Mesenchymal stem cell (in vitro differentiated cells and primary cell): ENCODE measurements around the gene CMYA5.
"Not testable (repeated sequence)": the region's sequence is repeated elsewhere in the genome, so short reads cannot be mapped to it uniquely, and the experiment has no call there.

ENCODE experiments used
- DNase-seq: peaks from one replicate; pipeline ENCODE4 v3.0.0-alpha.2; 2013
- H2AFZ ChIP-seq: one replicate; pipeline ENCODE4 v1.6.1; 2013; ENCODE audit warnings: low read depth, mild to moderate bottlenecking, control low read depth, inconsistent platforms, low read length, moderate library complexity
- H2AK5ac ChIP-seq: 2 replicates; pipeline ENCODE4 v1.6.1; 2013; ENCODE audit warnings: low read length, moderate library complexity, mild to moderate bottlenecking, inconsistent platforms; ENCODE audit not compliant: severe bottlenecking
- H2BK120ac ChIP-seq: one replicate; pipeline ENCODE4 v1.6.1; 2013; ENCODE audit warnings: low read depth, mild to moderate bottlenecking, inconsistent platforms, low read length, moderate library complexity
- H2BK12ac ChIP-seq, 2 experiments: one replicate each; pipeline ENCODE4 v1.6.1; 2013; ENCODE audit warnings: inconsistent platforms in 2 of 2, low read length in 2 of 2, mild to moderate bottlenecking in 2 of 2, moderate library complexity in 2 of 2, control low read depth in 1 of 2
- H2BK15ac ChIP-seq: one replicate; pipeline ENCODE4 v1.6.1; 2013; ENCODE audit warnings: mild to moderate bottlenecking, low read depth, inconsistent platforms; ENCODE audit not compliant: poor library complexity, severe bottlenecking
- H2BK5ac ChIP-seq: 2 replicates; pipeline ENCODE4 v1.6.1; 2013; ENCODE audit warnings: low read depth, mild to moderate bottlenecking, low read length, control low read depth, inconsistent platforms; ENCODE audit not compliant: poor library complexity, severe bottlenecking
- H3K14ac ChIP-seq, 2 experiments: one replicate each; pipeline ENCODE4 v1.6.1; 2013; ENCODE audit warnings: inconsistent platforms in 2 of 2, low read length in 2 of 2, control low read depth in 1 of 2, mild to moderate bottlenecking in 1 of 2, moderate library complexity in 1 of 2
- H3K18ac ChIP-seq, 2 experiments: one replicate each; pipeline ENCODE4 v1.6.1; 2013; ENCODE audit warnings: inconsistent platforms in 2 of 2, low read length in 2 of 2, control low read depth in 1 of 2, low read depth in 1 of 2, mild to moderate bottlenecking in 1 of 2
- H3K23ac ChIP-seq, 2 experiments: one replicate each; pipeline ENCODE4 v1.6.1; 2013; ENCODE audit warnings: inconsistent platforms in 2 of 2, low read length in 2 of 2, mild to moderate bottlenecking in 2 of 2, moderate library complexity in 2 of 2, control low read depth in 1 of 2
- H3K27ac ChIP-seq: 2 replicates; pipeline ENCODE4 v1.5.1; 2013; ENCODE audit warnings: mild to moderate bottlenecking, moderate library complexity, low read length, control low read depth, inconsistent platforms; ENCODE audit not compliant: poor library complexity, severe bottlenecking
- H3K27me3 ChIP-seq, 2 experiments: 2 replicates each; pipeline versions ENCODE4 v1.6.1 to v1.7.0; 2013; ENCODE audit warnings: low read length in 2 of 2, mild to moderate bottlenecking in 2 of 2, moderate library complexity in 2 of 2, control low read depth in 1 of 2, inconsistent platforms in 1 of 2; ENCODE audit not compliant: control insufficient read depth in 1 of 2, insufficient read depth in 1 of 2
- H3K36me3 ChIP-seq, 2 experiments: 2 replicates each; pipeline versions ENCODE4 v1.6.1 to v1.7.0; 2013; ENCODE audit warnings: low read length in 2 of 2, control low read depth in 1 of 2, inconsistent platforms in 1 of 2, low read depth in 1 of 2, mild to moderate bottlenecking in 1 of 2; ENCODE audit not compliant: insufficient read depth in 2 of 2, control insufficient read depth in 1 of 2
- H3K4ac ChIP-seq, 2 experiments: one replicate each; pipeline ENCODE4 v1.6.1; 2013; ENCODE audit warnings: inconsistent platforms in 2 of 2, low read length in 2 of 2, mild to moderate bottlenecking in 2 of 2, moderate library complexity in 2 of 2, control low read depth in 1 of 2, low read depth in 1 of 2
- H3K4me1 ChIP-seq: 2 replicates; pipeline ENCODE4 v1.6.1; 2013; ENCODE audit warnings: low read depth, low read length, control low read depth; ENCODE audit not compliant: control insufficient read depth, insufficient read depth
- H3K4me2 ChIP-seq: 2 replicates; pipeline ENCODE4 v1.6.1; 2013; ENCODE audit warnings: low read length, mild to moderate bottlenecking, inconsistent platforms; ENCODE audit not compliant: poor library complexity, severe bottlenecking
- H3K4me3 ChIP-seq, 2 experiments: 2 replicates each; pipeline versions ENCODE4 v1.5.1 to v1.7.0; 2013; ENCODE audit warnings: low read length in 2 of 2, mild to moderate bottlenecking in 2 of 2, control low read depth in 1 of 2, low read depth in 1 of 2; ENCODE audit not compliant: insufficient read depth in 1 of 2
- H3K79me1 ChIP-seq: replicated peaks from 2 replicates; pipeline ENCODE4 v1.6.1; 2013; ENCODE audit warnings: mild to moderate bottlenecking, control low read depth, low read length, inconsistent platforms; ENCODE audit not compliant: poor library complexity, severe bottlenecking
- H3K9ac ChIP-seq: 2 replicates; pipeline ENCODE4 v1.7.0; 2013; ENCODE audit warnings: mild to moderate bottlenecking, low read length, moderate library complexity
- H3K9me3 ChIP-seq: 2 replicates; pipeline ENCODE4 v1.7.0; 2013; ENCODE audit warnings: mild to moderate bottlenecking, low read length; ENCODE audit not compliant: control insufficient read depth
- H4K8ac ChIP-seq: one replicate; pipeline ENCODE4 v1.6.1; 2013; ENCODE audit warnings: inconsistent platforms, mild to moderate bottlenecking, low read length, moderate library complexity
- H4K91ac ChIP-seq: one replicate; pipeline ENCODE4 v1.6.1; 2013; ENCODE audit warnings: mild to moderate bottlenecking, low read length, inconsistent platforms
- WGBS: methylation state at CpG from one replicate; pipeline ENCODE4 v1.1.7; 2013; ENCODE audit warnings: mixed read lengths; 5-methylcytosine and 5-hydroxymethylcytosine counted together

The CMYA5 gene

DNA sequence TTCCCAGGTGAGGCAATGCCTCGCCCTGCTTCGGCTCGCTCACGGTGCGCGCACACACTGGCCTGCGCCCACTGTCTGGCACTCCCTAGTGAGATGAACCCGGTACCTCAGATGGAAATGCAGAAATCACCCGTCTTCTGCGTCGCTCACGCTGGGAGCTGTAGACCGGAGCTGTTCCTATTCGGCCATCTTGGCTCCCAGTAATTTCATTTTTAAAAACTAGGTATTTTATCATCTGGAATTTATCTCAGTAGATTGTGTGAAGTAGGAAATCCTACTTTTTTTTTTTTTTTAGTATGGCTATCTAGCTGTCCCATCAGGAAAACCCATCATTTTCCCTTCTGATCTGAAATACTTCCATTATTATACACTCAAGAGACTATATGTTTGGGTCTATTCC, 95.1 kb downstream of the CMYA5 start:
- H3K4me2 ChIP-seq, H2BK12ac ChIP-seq, H2AK5ac ChIP-seq, H2BK120ac ChIP-seq, H3K9ac ChIP-seq, H3K27me3 ChIP-seq, H4K8ac ChIP-seq, H3K18ac ChIP-seq, H3K14ac ChIP-seq, DNase-seq, H3K36me3 ChIP-seq, H3K27ac ChIP-seq, H3K4ac ChIP-seq, H2AFZ ChIP-seq, H2BK5ac ChIP-seq, H4K91ac ChIP-seq, H3K79me1 ChIP-seq, H3K23ac ChIP-seq, H3K4me1 ChIP-seq, H3K9me3 ChIP-seq, H3K4me3 ChIP-seq, H2BK15ac ChIP-seq: not testable (repeated sequence)
- WGBS, result 11% methylated on average over 8 of the region's 14 CpGs

- no peak overlapping the region for H4K91ac ChIP-seq
- no peak for DNase-seq
- H3K14ac ChIP-seq, result no peak overlapping the region
- H3K4ac ChIP-seq, result no peak overlapping the region
- no peak overlapping the region for H2BK120ac ChIP-seq
- H2AK5ac ChIP-seq, result no peak overlapping the region
- H4K8ac ChIP-seq, result no peak overlapping the region
- H3K27ac ChIP-seq, result no peak overlapping the region
- H3K4me2 ChIP-seq, result no peak overlapping the region
- peaks cover 3% of the 10 kb centered on the region for H3K4me1 ChIP-seq
- no peak overlapping the region for H2BK15ac ChIP-seq
- no peaks in the 10 kb centered on the region for H3K79me1 ChIP-seq
- no peak overlapping the region for H3K9ac ChIP-seq
- H3K36me3 ChIP-seq, result peaks cover 0 to 4% of the 10 kb centered on the region in 2 experiments
- 91% methylated on average over 4 of the region's 4 CpGs for WGBS
- H2AFZ ChIP-seq, result no peak overlapping the region
- peaks cover 3% of the 10 kb centered on the region for H3K9me3 ChIP-seq
- no peak overlapping the region for H2BK5ac ChIP-seq
- no peaks in the 10 kb centered on the region for H3K27me3 ChIP-seq
- no peak overlapping the region for H3K23ac ChIP-seq
- no peak overlapping the region for H3K4me3 ChIP-seq
- no peak overlapping the region for H3K18ac ChIP-seq
- H2BK12ac ChIP-seq, result no peak overlapping the region
These were observed 96.3 kb downstream of the CMYA5 start for GRCh38 chr5:79785983-79786382.

GRCh38 chr5:79787448-79787847, 97.8 kb downstream of the CMYA5 start:
- H3K36me3 ChIP-seq, result peaks cover 0 to 6% of the 10 kb centered on the region in 2 experiments

GRCh38 chr5:79791843-79792242, 102.2 kb downstream of the CMYA5 start:
- Histone ChIP-seq H3K4ac (no peak overlapping the region), H2AFZ (no peak overlapping the region), H2BK5ac (no peak overlapping the region), H3K4me1 (peaks cover 11% of the 10 kb centered on the region), H3K27ac (no peak overlapping the region), H3K9me3 (peaks cover 3% of the 10 kb centered on the region), H3K9ac (no peak overlapping the region), H3K4me3 (no peak overlapping the region), H2BK15ac (no peak overlapping the region), H2BK120ac (no peak overlapping the region), H4K8ac (no peak overlapping the region), H3K27me3 (no peaks in the 10 kb centered on the region), H3K23ac (no peak overlapping the region), H3K18ac (no peak overlapping the region), H3K14ac (no peak overlapping the region), H4K91ac (no peak overlapping the region), H2AK5ac (no peak overlapping the region), H3K4me2 (no peak overlapping the region), H3K79me1 (no peaks in the 10 kb centered on the region), H2BK12ac (no peak overlapping the region), H3K36me3 (peaks cover 0 to 6% of the 10 kb centered on the region in 2 experiments)
- 97% methylated on average over 3 of the region's 3 CpGs for WGBS
- DNase-seq, result no peak

More at GRCh38 chr5:79787448-79787847, 97.8 kb downstream of the CMYA5 start:
- H3K4me2 ChIP-seq, result no peak overlapping the region
- no peak overlapping the region for H2BK120ac ChIP-seq
- peaks cover 3% of the 10 kb centered on the region for H3K4me1 ChIP-seq
- no peak overlapping the region for H2BK15ac ChIP-seq
- H3K9me3 ChIP-seq, result peaks cover 3% of the 10 kb centered on the region
- no peak overlapping the region for H2AK5ac ChIP-seq
- no peak overlapping the region for H3K4ac ChIP-seq
- no peak overlapping the region for H3K27ac ChIP-seq
- H3K14ac ChIP-seq, result no peak overlapping the region
- H2BK12ac ChIP-seq, result no peak overlapping the region
- H2BK5ac ChIP-seq, result no peak overlapping the region
- DNase-seq, result no peak
- H3K18ac ChIP-seq, result no peak overlapping the region
- no peaks in the 10 kb centered on the region for H3K27me3 ChIP-seq
- no peak overlapping the region for H2AFZ ChIP-seq
- H4K8ac ChIP-seq, result no peak overlapping the region
- H3K79me1 ChIP-seq, result no peaks in the 10 kb centered on the region
- H3K23ac ChIP-seq, result no peak overlapping the region
- H3K4me3 ChIP-seq, result no peak overlapping the region
- no peak overlapping the region for H3K9ac ChIP-seq
- 55% methylated on average over 1 of the region's 1 CpG for WGBS
- no peak overlapping the region for H4K91ac ChIP-seq
